Liver (tissue), 3 donors: ENCODE results near the gene AGPAT1.

Experiments
- CTCF ChIP-seq: fragments of 150-350 bp; IDR thresholded peaks from 2 replicates; pipeline ENCODE4 v1.5.1; 2017; ENCODE audit warnings: improper control_type of control experiment, low read depth, low read length; ENCODE audit not compliant: missing input control
- EGR1 ChIP-seq, 2 donors: IDR thresholded peaks; 2 replicates each; pipeline ENCODE4 v1.6.1; 2016 to 2018; ENCODE audit warnings: antibody characterized with exemption in 2 of 2, low read depth in 2 of 2
- FOXA1 ChIP-seq: IDR thresholded peaks from 2 replicates; pipeline ENCODE4 v1.6.1; 2016; ENCODE audit warnings: antibody characterized with exemption
- GABPA ChIP-seq, 2 donors: IDR thresholded peaks in 1 of 2; conservative IDR thresholded peaks in 1 of 2; 2 replicates each; pipeline ENCODE4 v1.6.1; 2016; ENCODE audit warnings: antibody characterized with exemption in 2 of 2, mild to moderate bottlenecking in 1 of 2, moderate library complexity in 1 of 2
- JUND ChIP-seq, 2 donors: IDR thresholded peaks; 2 replicates each; pipeline ENCODE4 v1.6.1; 2016; ENCODE audit warnings: antibody characterized with exemption in 2 of 2
- NR2F2 ChIP-seq: IDR thresholded peaks from 2 replicates; pipeline ENCODE4 v1.6.1; 2016; ENCODE audit warnings: antibody characterized with exemption
- RAD21 ChIP-seq, 2 donors: IDR thresholded peaks; 2 replicates each; pipeline ENCODE4 v1.6.1; 2016; ENCODE audit warnings: antibody characterized with exemption in 2 of 2, mild to moderate bottlenecking in 2 of 2
- REST ChIP-seq: IDR thresholded peaks from 2 replicates; pipeline ENCODE4 v1.6.1; 2016; ENCODE audit warnings: antibody characterized with exemption, mild to moderate bottlenecking
- RXRA ChIP-seq, 2 donors: IDR thresholded peaks; 2 replicates each; pipeline ENCODE4 v1.6.1; 2017 to 2018; ENCODE audit warnings: antibody characterized with exemption in 2 of 2, mild to moderate bottlenecking in 1 of 2
- SP1 ChIP-seq: IDR thresholded peaks from 2 replicates; pipeline ENCODE4 v1.6.1; 2018; ENCODE audit warnings: antibody characterized with exemption, mild to moderate bottlenecking
- TAF1 ChIP-seq: conservative IDR thresholded peaks from 2 replicates; pipeline ENCODE4 v1.6.1; 2016; ENCODE audit warnings: antibody characterized with exemption, mild to moderate bottlenecking
- YY1 ChIP-seq: IDR thresholded peaks from 2 replicates; pipeline ENCODE4 v1.6.1; 2016; ENCODE audit warnings: antibody characterized with exemption, mild to moderate bottlenecking
- ZBTB33 ChIP-seq: IDR thresholded peaks from 2 replicates; pipeline ENCODE4 v1.6.1; 2016; ENCODE audit warnings: antibody characterized with exemption
- donor health status: healthy.
- donor health status: healthy.

GRCh38 chr6:32179766-32180405 lies 4.0 kb upstream of the AGPAT1 start:
- TF ChIP-seq CTCF (no peak), GABPA (IDR thresholded peaks at IDR 0.05 in 1 of 2, conservative IDR thresholded peaks at IDR 0.05 in 1 of 2) (no peak), SP1 (no peak), ZBTB33 (no peak), RAD21 (IDR thresholded peaks at IDR 0.05) (no peak), REST (no peak), RXRA (IDR thresholded peaks at IDR 0.05) (no peak), NR2F2 (no peak), YY1 (no peak), EGR1 (IDR thresholded peaks at IDR 0.05; ENCODE audit: low read depth in 2 of 2) (no peak), JUND (IDR thresholded peaks at IDR 0.05) (no peak), TAF1 (no peak), FOXA1 (no peak)
